Daoy (cell line): Measurements from ENCODE around the gene ITPRIPL1. TPM values are rescaled to one million over a fixed set of nuclear protein-coding genes. Genes with fewer than 3 reads are reported as not detected.
A peak's percentile ranks its signal among the peaks of the same experiment; 100 is the strongest.
"Not testable (repeated sequence)": the region's sequence is repeated elsewhere in the genome, so short reads cannot be mapped to it uniquely, and the experiment has no call there.

Experiments
- DNase-seq: peaks from one replicate; pipeline ENCODE4 v3.0.0-alpha.2; 2015; ENCODE audit warnings: low read depth
- total RNA-seq: library from RNA; depleted of rRNA; stranded (reverse); fragments of >200 nt; shearing (Covaris generic); gene quantifications from 2 replicates; pipeline ENCODE4 v1.2.3, GENCODE V29; 2014; rRNA removed

Gene ITPRIPL1
- total RNA-seq = 2.4 and 2.7 TPM in 2 replicates

GRCh38 chr2:96325041-96325883 lies at the start of gene ITPRIPL1:
TSS of gene ITPRIPL1 (plus strand) at chr2:96325317. CDS start at chr2:96325840, 523 bp downstream.
- no peak for DNase-seq

- DNase-seq = no peak
Observed at GRCh38 chr2:96276787-96277499, 48.2 kb upstream of the ITPRIPL1 start.

DNA sequence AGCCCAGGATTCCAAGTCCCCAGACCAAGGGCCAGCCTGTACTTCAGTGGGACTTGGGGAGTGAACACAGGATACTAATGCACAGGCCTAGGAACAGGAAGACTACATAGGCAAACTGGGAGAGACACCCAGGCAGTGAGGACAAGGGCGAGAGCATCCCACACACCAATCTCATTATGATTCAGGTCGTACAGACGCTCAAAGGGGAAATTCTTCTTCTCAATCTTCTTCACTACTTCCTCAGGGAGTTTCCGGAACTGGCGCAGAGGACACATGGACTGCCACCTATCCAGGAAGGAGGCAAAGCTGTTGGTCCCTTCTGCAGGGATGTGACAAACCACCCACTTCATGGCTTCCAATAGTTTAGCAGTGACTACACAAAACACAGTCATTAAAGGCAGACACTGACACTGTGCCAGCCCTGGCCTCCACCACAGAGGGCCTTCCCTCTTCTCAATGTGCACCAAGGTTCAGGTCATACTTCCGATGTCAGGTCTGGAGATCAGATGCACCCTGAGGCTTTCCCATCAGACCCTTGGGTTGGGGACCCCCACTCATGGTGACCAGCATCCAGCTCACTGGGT lies 37.8 kb upstream of the ITPRIPL1 start:
- no peak for DNase-seq

DNA sequence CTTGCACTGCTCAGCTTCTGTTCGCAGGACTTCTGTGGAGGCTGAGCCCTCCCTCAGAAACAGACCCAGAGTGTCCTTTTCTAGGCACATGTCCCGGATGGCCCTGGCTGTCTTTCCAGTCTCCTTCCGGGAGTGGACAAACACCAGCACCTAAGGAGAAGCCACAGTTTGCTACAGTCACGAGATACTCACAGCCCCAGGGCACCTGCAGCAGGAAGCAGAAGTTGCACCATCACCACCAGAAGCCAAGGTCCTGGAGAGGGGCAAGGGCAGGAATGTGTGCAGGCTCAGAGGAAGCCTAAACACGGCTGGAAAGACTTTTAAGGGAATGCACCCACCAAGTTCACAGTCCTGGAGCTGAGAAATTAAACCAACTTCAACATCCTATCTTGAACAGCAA lies 33.4 kb upstream of the ITPRIPL1 start:
- no peak for DNase-seq

DNA sequence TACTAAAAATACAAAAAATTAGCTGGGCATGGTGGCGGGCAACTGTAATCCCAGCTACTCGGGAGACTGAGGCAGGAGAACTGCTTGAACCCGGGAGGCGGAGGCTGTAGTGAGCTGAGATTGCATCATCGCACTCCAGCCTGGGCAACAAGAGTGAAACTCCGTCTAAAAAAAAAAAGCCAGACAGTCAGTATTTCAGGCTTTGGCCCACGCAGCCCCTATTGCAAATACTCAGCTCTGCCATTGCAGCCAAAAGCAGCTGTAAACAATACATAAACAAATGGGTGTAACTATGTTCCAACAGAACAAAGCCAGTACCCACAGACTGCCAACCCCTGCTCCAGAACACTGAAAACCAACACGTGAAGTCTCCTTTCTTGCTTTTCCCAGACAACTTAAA lies 30.8 kb upstream of the ITPRIPL1 start:
- DNase-seq = not testable (repeated sequence)

DNA sequence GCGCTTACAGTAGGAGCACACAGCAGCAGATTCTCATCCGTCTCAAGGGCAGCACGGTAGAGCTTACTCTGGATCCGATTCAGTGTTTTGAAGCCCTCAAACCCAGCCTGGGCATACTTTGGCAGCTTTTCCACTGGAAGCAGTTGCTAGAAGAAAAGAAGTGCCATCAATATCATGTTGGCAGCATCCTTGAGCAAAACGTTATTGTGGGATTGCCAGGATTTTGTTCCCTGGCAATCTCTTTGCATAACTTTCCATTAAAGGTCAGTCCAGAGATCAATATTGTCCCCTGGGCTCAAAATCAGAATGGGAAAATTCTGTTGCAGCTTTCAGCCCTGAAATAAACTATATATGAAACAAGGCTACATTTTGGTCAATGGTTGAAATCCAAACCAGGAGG lies 28.2 kb upstream of the ITPRIPL1 start:
- no peak for DNase-seq

GRCh38 chr2:96301865-96302264 lies 23.3 kb upstream of the ITPRIPL1 start:
- DNase-seq = no peak

DNA sequence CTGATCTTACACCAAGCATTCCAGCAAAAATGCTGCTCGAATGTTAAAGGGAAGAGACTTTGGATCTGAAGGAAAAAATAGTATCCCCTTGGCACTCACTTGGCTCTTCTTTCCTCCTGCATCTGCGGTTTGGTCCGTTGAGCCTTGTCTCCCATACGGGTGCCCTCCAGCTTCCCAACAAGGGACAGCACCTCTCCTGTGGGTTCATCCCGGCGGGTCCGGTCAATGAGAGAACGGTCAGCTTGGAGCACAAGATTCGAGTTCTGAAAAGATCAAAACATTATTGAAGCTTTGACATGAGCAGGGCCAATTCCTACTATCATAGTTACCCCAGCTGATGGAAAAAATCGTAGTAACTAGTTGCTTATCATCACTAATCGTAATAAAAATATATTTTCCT lies 20.5 kb upstream of the ITPRIPL1 start:
- no peak for DNase-seq

- DNase-seq = peak; percentile 92
Observed at GRCh38 chr2:96305091-96305978, 19.8 kb upstream of the ITPRIPL1 start, which contains the start of gene SNRNP200. TSS of gene SNRNP200 (minus strand) at chr2:96305546. CDS start at chr2:96305437, 109 bp downstream.

DNA sequence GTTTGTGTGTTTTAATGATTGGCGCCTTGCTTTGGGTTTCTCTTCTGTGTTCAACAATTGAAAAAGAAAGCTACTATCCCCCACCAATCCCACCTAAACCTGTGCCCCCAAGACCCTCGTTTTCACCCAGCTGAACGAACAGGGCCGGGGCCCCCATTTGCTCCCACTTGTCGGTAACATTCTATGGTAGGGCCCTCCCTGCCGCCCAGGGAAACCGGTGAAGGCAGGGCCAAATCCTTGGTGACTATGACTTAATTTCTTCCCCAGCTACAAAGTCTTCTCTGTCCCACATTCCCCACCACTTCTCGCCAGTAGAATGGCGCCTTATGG lies 19.2 kb upstream of the ITPRIPL1 start:
- no peak for DNase-seq

- DNase-seq = no peak
Observed at GRCh38 chr2:96306370-96306769, 18.7 kb upstream of the ITPRIPL1 start.

- DNase-seq = no peak
Observed at GRCh38 chr2:96308248-96308647, 16.9 kb upstream of the ITPRIPL1 start.

GRCh38 chr2:96315005-96315399 lies 10.1 kb upstream of the ITPRIPL1 start:
- DNase-seq = no peak

GRCh38 chr2:96315400-96316071 lies 9.6 kb upstream of the ITPRIPL1 start:
- peak; percentile 61 for DNase-seq

GRCh38 chr2:96316999-96317398 lies 8.1 kb upstream of the ITPRIPL1 start:
- DNase-seq = no peak

DNA sequence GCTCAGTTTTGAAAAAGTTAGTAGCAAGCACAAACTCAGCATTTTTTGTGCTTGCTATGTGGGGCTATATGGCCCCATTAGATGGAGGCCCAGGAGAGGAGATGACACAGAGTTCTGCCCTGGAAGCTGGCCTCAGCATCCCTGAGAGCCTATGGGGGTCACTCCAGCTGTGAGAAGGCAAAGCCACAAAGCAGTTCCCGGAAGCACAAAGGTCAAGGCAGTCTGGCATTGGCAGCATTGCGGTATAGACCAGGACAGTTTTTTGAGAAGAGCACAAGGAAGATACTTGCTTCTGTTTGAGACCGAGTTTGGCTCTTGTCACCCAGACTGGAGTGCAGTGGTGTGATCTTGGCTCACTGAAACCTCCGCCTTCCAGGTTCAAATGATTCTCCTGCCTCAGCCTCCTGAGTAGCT lies 7.5 kb upstream of the ITPRIPL1 start:
- no peak for DNase-seq

GRCh38 chr2:96318723-96319122 lies 6.4 kb upstream of the ITPRIPL1 start:
- no peak for DNase-seq

DNA sequence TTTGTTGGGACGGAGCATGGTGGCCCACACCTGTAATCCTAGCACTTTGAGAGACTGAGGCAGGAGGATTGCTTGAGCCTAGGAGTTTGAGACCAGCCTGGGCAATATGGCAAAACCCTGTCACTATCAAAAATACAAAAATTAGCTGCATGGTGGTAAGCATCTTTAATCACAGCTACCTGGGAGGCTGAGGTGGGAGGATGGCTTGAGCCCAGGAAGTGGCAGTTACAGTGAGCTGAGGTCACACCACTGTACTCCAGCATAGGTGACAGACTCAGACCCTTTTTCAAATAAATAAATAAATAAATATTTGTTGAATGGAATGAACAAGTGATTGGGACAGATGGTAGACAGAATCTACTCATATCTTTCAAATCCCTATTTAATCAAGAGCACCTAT lies 5.7 kb upstream of the ITPRIPL1 start:
- DNase-seq = no peak

DNA sequence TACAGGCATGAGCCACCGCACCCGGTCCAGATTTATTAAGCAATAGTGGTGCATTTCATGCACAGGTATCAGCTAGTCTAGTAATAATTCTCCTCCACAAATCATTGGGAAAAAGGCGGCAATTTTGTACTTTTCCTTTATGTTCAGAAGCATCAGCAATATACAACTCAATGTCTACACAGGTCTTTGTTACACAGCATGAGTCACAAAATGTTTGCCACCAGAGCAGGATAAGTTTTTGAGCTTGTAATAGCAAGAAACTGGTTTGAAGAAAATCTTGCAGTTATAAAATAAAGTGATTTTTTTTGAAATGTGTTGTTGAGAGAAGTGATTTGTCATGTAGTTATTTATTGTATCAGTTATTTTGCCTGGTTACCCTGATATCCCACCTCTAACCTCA lies 4.8 kb upstream of the ITPRIPL1 start:
- DNase-seq = no peak

GRCh38 chr2:96320728-96321622 lies 4.1 kb upstream of the ITPRIPL1 start:
- DNase-seq = peak; percentile 44
